Panc1 (cell line): Measurements from ENCODE around the gene IGSF9. TPM values are rescaled to one million over a fixed set of nuclear protein-coding genes. Genes with fewer than 3 reads are reported as not detected.

Experiments
- ATAC-seq: fragments of 200-7000 bp; cut with Tn5 transposase; 2 replicates; pipeline ENCODE4 v1.9.1; 2020; ENCODE audit warnings: mild to moderate bottlenecking, moderate library complexity
- BruUV-seq: library from RNA; stranded (reverse); fragments of 400-500 nt; replicated peaks from 2 replicates; lab custom pipeline; 2021; lab: Mats Ljungman, UMichigan
- CTCF ChIA-PET: fragments of 300-600 bp; sonication (Branson Sonifier 250); formaldehyde crosslinking; loops from one replicate; lab custom pipeline; 2022; ENCODE audit warnings: antibody characterized with exemption; lab: Charles Lee
- POLR2A ChIA-PET: fragments of 300-600 bp; sonication (Branson Sonifier 250); formaldehyde crosslinking; loops from one replicate; lab custom pipeline; 2022; ENCODE audit warnings: antibody characterized with exemption; lab: Charles Lee
- DNase-seq: peaks from one replicate; pipeline ENCODE4 v3.0.0-alpha.2; 2010; ENCODE audit warnings: low read depth, low spot score
- H3K27ac ChIP-seq: 2 replicates; pipeline ENCODE4 v1.5.1; 2011; ENCODE audit warnings: mild to moderate bottlenecking, low read length, inconsistent platforms
- H3K27me3 ChIP-seq: fragments of 200-500 bp; sonication (Bioruptor generic); 2 replicates; pipeline ENCODE4 v1.6.0; 2014; ENCODE audit warnings: low read length, inconsistent platforms; ENCODE audit not compliant: control insufficient read depth, insufficient read depth
- H3K36me3 ChIP-seq: fragments of 200-500 bp; sonication (Bioruptor generic); 2 replicates; pipeline ENCODE4 v1.5.1; 2014; ENCODE audit warnings: inconsistent platforms, mild to moderate bottlenecking, low read length, moderate library complexity; ENCODE audit not compliant: control insufficient read depth, insufficient read depth
- H3K4me1 ChIP-seq: 2 replicates; pipeline ENCODE4 v1.5.1; 2011; ENCODE audit warnings: inconsistent platforms, mild to moderate bottlenecking, low read length, moderate library complexity; ENCODE audit not compliant: control insufficient read depth, insufficient read depth
- H3K4me3 ChIP-seq, 2 experiments: 2 replicates each; pipeline ENCODE4 v1.5.1; 2011 to 2012; ENCODE audit warnings: low read depth in 2 of 2, low read length in 2 of 2, mild to moderate bottlenecking in 2 of 2, inconsistent platforms in 1 of 2, moderate library complexity in 1 of 2
- H3K9me3 ChIP-seq: fragments of 200-500 bp; sonication (Bioruptor generic); 2 replicates; pipeline ENCODE4 v1.5.1; 2014; ENCODE audit warnings: low read depth, mild to moderate bottlenecking, inconsistent platforms, low read length, moderate library complexity; ENCODE audit not compliant: control insufficient read depth, insufficient read depth
- POLR2AphosphoS5 ChIP-seq: IDR thresholded peaks from 2 replicates; pipeline ENCODE4 v1.6.1; 2012; ENCODE audit warnings: mild to moderate bottlenecking, low read depth, low read length, moderate library complexity
- SIN3A ChIP-seq: IDR thresholded peaks from 2 replicates; pipeline ENCODE4 v1.6.1; 2012; ENCODE audit warnings: low read depth, mild to moderate bottlenecking, low read length, moderate library complexity, borderline replicate concordance; ENCODE audit not compliant: insufficient read depth
- TCF7L2 ChIP-seq: IDR thresholded peaks from 2 replicates; pipeline ENCODE4 v1.6.1; 2011; ENCODE audit warnings: mild to moderate bottlenecking, low read depth, low read length, inconsistent platforms
- in situ Hi-C: cut with HindIII; loops from 2 replicates; pipeline ENCODE4 v1.10.0; 2016; ENCODE audit warnings: low sequenced_read_pairs, low pct_unique_long_range_greater_than_20kb
- intact Hi-C: fragments of 100-400 bp; cut with micrococcal nuclease; formaldehyde crosslinking; loops from one replicate; pipeline ENCODE4 v1.10.0; 2022; ENCODE audit not compliant: unreplicated experiment
- total RNA-seq: library from RNA; stranded (reverse); gene quantifications from one replicate; pipeline ENCODE4 v1.2.1, GENCODE V29; 2021; ENCODE audit not compliant: unreplicated experiment
- TF ChIP-seq, protein P1 (sequence below): fragments of 450-650 bp; IDR thresholded peaks from 2 replicates; pipeline ENCODE4 v1.5.1; 2017; ENCODE audit warnings: mild to moderate bottlenecking
- TF ChIP-seq, protein P2 (sequence below), 2 experiments: IDR thresholded peaks; 2 replicates each; pipeline ENCODE4 v1.6.1; 2011 to 2012; ENCODE audit warnings: low read depth in 2 of 2, control low read depth in 1 of 2, low read length in 1 of 2, mild to moderate bottlenecking in 1 of 2, moderate library complexity in 1 of 2; ENCODE audit not compliant: insufficient read depth in 1 of 2

The IGSF9 gene
- total RNA-seq, 1 experiment from 2014 or later: 0.51 TPM

DNA sequence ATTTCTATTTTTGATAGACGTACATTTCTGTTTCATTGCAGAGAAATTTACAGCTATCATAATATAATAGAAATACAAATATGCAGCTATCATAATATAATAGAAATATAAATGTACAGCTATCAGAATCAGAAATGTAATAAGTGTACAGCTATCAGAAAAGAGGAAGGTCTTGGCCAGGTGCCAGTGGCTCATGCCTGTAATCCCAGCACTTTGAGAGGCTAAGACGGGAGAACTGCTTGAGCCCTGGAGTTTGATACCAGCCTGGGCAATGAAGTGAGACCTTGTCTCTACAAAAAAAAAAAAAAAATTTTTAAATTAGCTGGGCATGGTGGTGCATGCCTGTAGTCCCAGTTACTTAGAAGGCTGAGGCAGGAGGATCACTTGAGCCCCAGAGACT lies 48.5 kb upstream of the IGSF9 start:
- ChIA-PET POLR2A (no interaction called here), CTCF (interaction anchor here (0.7 to 1.1 kb wide), 3 partner anchors 10 to 213 kb away, joined by 3 to 5 read pairs (median 4); partner anchors contain the start of gene DUSP23)
- H3K27ac ChIP-seq: no peak overlapping the region
- intact Hi-C loops: no loop called here
- ATAC-seq (no peak), DNase-seq (no peak)
- H3K36me3 ChIP-seq: no peaks in the 10 kb centered on the region
- H3K4me1 ChIP-seq: no peaks in the 10 kb centered on the region
- in situ Hi-C loops: no loop called here
- TF ChIP-seq TCF7L2 (no peak), SIN3A (no peak), POLR2AphosphoS5 (no peak)
- TF ChIP-seq, protein P1, sequence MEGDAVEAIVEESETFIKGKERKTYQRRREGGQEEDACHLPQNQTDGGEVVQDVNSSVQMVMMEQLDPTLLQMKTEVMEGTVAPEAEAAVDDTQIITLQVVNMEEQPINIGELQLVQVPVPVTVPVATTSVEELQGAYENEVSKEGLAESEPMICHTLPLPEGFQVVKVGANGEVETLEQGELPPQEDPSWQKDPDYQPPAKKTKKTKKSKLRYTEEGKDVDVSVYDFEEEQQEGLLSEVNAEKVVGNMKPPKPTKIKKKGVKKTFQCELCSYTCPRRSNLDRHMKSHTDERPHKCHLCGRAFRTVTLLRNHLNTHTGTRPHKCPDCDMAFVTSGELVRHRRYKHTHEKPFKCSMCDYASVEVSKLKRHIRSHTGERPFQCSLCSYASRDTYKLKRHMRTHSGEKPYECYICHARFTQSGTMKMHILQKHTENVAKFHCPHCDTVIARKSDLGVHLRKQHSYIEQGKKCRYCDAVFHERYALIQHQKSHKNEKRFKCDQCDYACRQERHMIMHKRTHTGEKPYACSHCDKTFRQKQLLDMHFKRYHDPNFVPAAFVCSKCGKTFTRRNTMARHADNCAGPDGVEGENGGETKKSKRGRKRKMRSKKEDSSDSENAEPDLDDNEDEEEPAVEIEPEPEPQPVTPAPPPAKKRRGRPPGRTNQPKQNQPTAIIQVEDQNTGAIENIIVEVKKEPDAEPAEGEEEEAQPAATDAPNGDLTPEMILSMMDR: no peak
- TF ChIP-seq, protein P2, sequence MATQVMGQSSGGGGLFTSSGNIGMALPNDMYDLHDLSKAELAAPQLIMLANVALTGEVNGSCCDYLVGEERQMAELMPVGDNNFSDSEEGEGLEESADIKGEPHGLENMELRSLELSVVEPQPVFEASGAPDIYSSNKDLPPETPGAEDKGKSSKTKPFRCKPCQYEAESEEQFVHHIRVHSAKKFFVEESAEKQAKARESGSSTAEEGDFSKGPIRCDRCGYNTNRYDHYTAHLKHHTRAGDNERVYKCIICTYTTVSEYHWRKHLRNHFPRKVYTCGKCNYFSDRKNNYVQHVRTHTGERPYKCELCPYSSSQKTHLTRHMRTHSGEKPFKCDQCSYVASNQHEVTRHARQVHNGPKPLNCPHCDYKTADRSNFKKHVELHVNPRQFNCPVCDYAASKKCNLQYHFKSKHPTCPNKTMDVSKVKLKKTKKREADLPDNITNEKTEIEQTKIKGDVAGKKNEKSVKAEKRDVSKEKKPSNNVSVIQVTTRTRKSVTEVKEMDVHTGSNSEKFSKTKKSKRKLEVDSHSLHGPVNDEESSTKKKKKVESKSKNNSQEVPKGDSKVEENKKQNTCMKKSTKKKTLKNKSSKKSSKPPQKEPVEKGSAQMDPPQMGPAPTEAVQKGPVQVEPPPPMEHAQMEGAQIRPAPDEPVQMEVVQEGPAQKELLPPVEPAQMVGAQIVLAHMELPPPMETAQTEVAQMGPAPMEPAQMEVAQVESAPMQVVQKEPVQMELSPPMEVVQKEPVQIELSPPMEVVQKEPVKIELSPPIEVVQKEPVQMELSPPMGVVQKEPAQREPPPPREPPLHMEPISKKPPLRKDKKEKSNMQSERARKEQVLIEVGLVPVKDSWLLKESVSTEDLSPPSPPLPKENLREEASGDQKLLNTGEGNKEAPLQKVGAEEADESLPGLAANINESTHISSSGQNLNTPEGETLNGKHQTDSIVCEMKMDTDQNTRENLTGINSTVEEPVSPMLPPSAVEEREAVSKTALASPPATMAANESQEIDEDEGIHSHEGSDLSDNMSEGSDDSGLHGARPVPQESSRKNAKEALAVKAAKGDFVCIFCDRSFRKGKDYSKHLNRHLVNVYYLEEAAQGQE (IDR thresholded peaks at IDR 0.05; ENCODE audit: insufficient read depth in 1 of 2, low read depth in 2 of 2, low read length in 1 of 2): no peak
- H3K4me3 ChIP-seq: no peak overlapping the region
- H3K27me3 ChIP-seq: peaks cover 4% of the 10 kb centered on the region
- BruUV-seq: no TSS peak
- no peaks in the 10 kb centered on the region for H3K9me3 ChIP-seq

DNA sequence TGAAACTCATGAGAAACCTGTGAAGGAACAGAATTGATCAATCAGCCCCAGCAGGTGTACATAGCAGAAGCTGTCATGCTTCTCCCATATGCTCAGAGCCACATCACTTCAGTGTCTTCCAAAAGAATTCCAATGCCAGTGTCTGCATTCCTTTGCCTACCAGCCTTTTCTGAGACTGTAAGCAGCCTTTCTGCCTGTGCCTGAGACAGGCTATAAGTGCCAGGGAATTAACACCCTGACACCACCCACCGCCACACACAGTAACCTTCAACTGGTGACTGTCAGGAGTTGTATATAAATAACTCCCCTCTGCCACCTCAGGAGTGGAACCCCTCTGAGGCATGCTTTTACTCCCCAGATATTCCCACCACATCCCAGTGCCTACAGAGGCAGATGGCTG lies 46.7 kb upstream of the IGSF9 start:
- POLR2A ChIA-PET: no interaction called here
- Histone ChIP-seq H3K4me3 (no peak overlapping the region), H3K27ac (no peak overlapping the region), H3K36me3 (no peaks in the 10 kb centered on the region), H3K9me3 (no peaks in the 10 kb centered on the region), H3K4me1 (no peaks in the 10 kb centered on the region), H3K27me3 (peaks cover 4% of the 10 kb centered on the region)
- TF ChIP-seq, protein P1: no peak
- TF ChIP-seq POLR2AphosphoS5: no peak
- no peak for TF ChIP-seq TCF7L2
- no peak for TF ChIP-seq SIN3A
- TF ChIP-seq, protein P2 (IDR thresholded peaks at IDR 0.05; ENCODE audit: insufficient read depth in 1 of 2, low read depth in 2 of 2, low read length in 1 of 2): no peak
- no peak for DNase-seq
- in situ Hi-C loops: no loop called here
- BruUV-seq: no TSS peak
- ATAC-seq: no peak
- intact Hi-C loops: no loop called here
- CTCF ChIA-PET: no interaction called here
